Activated effector memory CD4-positive, alpha-beta T cell treated with anti-CD3 and anti-CD28 coated beads, Interleukin-2, amount 50 U/mL, for 16 hours (primary cell): ENCODE results near the gene TTYH3.
"Not testable (repeated sequence)": the region's sequence is repeated elsewhere in the genome, so short reads cannot be mapped to it uniquely, and the experiment has no call there.

Source experiments
- DNase-seq: peaks from one replicate; pipeline ENCODE4 v3.0.0-alpha.2; 2020

Gene TTYH3, protein sequence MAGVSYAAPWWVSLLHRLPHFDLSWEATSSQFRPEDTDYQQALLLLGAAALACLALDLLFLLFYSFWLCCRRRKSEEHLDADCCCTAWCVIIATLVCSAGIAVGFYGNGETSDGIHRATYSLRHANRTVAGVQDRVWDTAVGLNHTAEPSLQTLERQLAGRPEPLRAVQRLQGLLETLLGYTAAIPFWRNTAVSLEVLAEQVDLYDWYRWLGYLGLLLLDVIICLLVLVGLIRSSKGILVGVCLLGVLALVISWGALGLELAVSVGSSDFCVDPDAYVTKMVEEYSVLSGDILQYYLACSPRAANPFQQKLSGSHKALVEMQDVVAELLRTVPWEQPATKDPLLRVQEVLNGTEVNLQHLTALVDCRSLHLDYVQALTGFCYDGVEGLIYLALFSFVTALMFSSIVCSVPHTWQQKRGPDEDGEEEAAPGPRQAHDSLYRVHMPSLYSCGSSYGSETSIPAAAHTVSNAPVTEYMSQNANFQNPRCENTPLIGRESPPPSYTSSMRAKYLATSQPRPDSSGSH

DNA sequence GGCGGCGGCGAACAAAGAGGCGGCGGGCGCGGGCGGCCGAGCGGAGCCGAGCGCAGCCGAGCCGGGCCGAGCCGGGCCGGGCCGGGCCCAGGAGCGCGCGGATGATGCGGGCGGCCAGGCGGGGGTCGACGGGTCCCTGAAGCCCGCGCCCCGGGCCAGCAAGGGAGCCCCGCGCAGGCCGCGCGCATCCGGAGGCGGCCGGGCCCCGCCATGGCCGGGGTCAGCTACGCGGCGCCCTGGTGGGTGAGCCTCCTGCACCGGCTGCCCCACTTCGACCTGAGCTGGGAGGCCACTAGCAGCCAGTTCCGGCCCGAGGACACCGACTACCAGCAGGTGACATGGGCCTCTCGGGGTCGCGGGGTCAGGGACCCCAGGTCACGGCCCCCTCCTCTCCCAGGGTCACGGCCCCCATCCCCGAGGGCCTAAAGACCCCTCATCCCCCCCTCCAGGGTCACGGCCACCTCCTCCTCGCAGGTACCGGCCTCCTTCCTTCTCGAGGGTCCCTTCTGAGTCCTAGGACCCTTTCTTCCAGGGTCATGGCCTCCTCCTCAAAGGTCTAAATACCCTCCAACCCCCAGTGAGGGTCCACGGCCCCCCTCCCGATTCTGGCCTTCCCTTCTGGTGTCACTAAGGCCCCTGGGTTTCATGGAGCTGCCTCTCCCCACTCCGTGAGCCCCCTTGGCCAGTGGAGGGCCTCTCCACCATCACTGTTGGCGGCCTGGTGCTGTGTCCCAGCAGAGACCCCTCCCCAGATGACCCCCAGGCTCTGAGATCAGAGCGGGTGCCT, at the start of gene TTYH3:
TSS of gene TTYH3 (plus strand) at position 41 of the 787 bp plus-strand sequence. CDS start at position 211, 170 bp downstream.
- DNase-seq, result no peak

DNA sequence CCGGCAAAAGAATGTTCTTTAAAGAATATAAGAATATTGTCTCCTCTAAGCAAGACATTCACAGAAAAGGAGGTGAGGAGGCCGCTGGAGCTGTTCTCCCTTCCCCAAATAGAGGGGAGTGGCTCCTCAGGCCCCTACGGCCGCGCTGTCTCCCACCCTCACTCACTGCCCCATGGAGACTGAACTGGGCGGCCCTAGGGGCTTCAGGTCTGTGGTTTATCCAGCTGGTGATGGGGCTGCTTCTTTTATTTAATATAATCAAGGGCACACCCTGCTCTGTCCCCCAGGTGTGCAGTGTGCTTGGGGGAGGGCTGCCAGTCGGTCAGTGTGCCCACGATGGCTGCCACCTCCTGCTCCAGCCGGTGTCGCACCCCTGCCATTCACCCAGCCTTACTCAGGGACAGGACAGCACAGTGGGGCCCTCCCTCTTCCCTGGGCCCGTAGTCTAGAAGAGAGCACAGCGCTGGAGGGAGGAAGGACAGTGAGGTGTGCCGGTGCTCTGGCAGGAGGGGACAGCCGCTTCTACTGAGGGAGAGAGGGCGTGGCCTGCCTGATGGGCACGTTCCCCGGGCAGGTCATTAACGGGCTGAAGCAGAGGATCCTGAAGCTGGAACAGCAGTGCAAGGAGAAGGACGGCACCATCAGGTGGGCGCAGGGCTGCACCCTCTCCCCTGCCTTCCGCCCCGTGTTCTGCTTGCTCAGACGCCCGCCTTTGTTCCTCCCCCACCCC, 49.6 kb upstream of the TTYH3 start:
- DNase-seq, result no peak

DNA sequence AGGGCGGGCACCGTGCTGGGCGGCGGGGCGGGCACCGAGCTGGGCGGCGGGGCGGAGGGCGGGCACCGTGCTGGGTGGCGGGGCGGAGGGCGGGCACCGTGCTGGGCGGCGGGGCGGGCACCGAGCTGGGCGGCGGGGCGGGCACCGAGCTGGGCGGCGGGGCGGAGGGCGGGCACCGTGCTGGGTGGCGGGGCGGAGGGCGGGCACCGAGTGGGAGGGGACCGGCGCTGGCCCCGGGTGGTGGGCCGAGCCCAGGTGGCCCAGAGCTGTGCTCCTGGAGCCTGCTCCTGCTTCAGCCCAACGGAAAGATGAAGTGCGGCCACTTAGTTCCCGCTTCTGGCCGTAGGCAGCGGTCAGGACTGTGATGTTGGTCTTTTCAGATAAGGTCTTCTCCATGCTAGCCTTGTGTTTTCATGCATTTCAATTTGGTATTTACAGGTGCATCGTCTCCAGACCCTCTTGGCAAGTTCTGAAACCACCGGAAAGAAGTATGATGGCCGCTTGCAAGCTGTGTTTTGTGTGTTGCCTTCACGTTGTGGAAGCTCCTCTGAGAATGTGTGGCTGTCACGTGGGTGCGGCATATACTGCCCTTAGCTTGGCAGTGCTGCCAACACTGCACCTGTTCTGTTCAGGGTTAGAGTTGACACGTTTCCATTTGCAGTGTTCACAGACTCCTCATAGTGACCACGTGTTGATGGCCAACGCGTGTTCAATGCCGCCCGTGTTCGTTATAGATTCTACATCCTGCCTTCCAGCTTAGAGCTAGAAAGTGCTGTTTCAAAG, 47.8 kb upstream of the TTYH3 start:
- no peak for DNase-seq

DNA sequence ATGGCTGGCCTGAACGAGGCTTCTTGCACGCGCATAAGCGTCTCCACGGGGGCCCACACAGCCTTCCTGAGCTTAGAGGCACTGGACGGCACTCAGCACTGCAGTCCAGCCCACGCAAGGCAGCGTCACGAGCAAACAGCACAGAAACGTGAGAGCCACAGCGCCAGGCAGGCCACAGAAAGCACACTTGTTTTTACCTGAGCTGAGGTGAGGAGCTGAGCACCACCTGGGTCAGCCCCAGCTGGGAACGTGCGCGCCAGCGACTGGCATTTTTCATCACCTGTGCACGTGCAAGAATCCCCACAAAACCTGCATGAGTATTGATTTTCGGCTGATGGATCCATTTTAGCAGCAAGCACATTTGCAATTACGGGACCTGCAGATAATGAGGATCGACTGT, 46.3 kb upstream of the TTYH3 start:
- DNase-seq, result no peak

- no peak for DNase-seq
These were observed 45.3 kb upstream of the TTYH3 start for GRCh38 chr7:2586326-2587020.

GRCh38 chr7:2587134-2587533, 44.7 kb upstream of the TTYH3 start:
- DNase-seq, result no peak

DNA sequence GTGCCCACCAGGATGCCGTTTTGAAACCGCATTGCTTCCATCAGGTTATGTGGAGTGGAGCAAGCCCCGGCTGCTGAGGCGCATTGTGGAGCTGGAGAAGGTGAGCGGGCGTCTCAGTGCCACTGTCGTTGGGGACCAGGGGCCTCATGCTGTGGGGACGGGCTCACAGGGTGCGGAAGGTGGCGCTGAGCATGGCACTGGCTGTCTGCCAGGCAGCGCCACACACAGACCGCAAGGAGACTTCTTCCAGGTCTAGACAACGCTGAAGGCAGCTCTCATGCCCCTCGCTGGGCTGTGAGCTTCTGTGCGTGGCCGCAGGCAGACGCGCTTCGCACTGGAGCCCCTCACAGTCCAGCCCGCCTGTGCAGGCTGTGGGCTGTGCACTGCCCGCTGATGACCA, 44.0 kb upstream of the TTYH3 start:
- DNase-seq, result no peak

- DNase-seq, result no peak
These were observed 42.4 kb upstream of the TTYH3 start for GRCh38 chr7:2589341-2589740.

GRCh38 chr7:2589941-2590340, 41.8 kb upstream of the TTYH3 start:
- DNase-seq, result not testable (repeated sequence)

DNA sequence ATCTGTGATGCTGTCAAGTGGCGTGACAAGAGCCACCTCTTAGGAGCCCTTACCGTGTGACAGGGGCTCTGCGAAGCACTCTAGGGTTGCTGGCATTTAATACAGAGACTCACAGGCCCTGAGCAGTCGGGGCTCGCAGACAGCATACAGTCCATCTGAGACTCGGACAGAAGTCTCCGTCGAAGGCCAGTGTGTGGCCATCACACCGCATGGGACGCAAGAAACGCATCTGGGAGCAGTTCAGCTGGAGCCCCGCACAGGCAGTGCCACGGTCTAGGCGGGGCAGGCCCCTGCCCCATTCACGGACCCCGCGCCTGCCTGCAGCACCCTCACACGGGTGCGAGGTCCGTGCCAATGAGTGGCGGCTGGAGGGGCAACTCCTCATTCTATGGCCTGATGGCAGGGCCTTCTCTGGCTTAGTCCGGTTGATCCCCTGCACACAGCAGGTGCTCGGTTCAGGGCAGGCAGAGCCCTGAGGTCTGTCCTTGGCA, 39.4 kb upstream of the TTYH3 start:
- DNase-seq, result no peak

DNA sequence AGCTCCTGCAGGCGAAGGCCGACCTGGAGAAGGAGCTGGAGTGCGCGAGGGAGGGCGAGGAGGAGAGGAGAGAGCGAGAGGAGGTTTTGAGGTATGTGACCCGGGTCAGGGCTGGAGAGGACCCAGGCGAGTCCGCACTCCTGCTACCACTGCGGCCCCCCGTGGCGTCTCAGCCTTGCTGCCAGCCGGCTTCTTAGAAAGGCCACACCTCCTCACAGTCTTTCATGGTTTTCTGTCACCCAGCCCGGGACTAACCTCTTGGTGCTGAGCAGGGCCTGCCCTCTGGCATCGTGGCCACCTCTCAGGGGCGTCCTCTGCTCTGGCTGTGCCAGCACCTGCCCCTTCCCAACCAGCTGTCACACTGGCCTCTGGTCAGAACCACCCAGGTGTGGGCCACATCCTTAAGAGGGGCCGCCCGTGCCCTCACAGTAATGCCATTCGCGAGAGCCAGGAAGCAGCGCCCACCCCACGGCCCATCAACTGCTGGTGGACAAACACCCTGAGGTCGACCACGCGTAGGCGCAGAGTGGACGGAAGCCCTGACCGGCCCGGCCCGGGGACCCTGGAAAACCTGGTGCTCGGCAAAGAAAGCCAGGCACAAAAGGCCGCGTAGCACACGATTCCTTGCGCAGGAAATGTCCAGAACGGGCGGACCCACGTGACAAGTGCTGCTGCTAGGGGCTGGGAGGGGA, 38.6 kb upstream of the TTYH3 start:
- DNase-seq, result no peak

- no peak for DNase-seq
These were observed 37.2 kb upstream of the TTYH3 start for GRCh38 chr7:2594599-2594998.

DNA sequence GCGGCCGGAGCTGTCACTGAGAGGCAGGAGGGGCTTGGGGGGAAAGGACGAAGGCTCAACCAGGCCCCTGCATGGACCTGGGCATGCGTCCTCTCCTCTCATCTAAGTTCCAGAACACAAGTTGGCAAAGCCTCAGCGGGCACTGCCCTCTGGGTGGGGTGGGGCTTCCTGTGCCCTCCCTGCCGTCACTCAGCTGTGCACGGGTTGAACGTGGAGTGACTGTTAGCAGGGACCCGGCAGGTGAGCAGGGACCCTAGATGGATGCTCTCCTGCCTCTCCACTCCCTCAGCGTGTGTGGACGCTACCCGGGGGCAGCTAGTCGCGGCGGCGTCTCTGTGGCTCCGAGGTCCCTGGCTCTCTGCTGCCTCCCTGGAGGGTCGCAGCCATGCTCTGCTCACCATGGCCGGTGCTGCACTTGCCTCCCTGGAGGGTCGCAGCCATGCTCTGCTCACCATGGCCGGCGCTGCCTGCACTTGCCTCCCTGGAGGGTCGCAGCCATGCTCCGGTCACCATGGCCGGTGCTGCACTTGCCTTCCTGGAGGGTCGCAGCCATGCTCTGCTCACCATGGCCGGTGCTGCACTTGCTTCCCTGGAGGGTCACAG, 36.4 kb upstream of the TTYH3 start:
- no peak for DNase-seq

GRCh38 chr7:2596464-2597272, 35.1 kb upstream of the TTYH3 start:
- no peak for DNase-seq

DNA sequence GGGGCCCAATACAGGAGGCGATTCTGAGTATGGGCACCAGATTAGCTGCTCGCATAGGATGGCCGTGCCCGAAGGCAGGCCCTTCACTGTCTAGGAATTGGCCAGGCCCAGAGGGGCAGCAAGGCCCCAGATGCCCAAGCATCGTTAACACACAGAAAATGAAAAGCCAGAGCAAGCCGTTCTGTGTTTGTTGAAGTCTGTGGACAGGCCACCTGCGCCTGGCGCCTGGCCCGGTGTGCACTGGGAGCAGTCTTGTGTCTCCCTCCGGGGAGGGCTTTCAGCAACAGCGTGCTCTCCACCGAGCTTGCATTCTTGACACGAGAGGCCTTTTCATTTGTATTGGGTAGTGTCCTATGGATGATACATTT, 34.5 kb upstream of the TTYH3 start:
- DNase-seq, result no peak

- DNase-seq, result no peak
These were observed 33.5 kb upstream of the TTYH3 start for GRCh38 chr7:2598154-2598823.

- no peak for DNase-seq
These were observed 30.7 kb upstream of the TTYH3 start for GRCh38 chr7:2601065-2601464.

DNA sequence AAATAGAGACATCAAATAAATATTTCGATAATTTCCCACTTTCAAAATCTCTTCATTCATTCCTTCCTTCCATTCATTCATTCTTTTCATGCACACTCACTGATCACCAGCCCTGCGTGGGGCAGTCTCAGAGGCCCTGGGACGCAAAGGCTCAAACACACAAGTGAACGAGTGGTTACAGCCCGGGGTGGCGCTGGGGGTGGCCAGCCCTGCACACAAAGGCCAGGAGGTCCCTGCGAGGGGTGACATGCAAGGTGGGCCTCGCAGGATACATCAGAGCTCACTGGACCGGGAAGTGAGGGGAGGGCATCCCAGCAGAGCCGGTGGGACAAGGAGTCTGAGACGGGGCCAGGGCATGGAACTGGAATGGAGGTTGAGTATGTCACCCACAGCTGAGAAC, 29.9 kb upstream of the TTYH3 start:
- DNase-seq, result no peak

GRCh38 chr7:2602406-2603043, 29.3 kb upstream of the TTYH3 start:
- no peak for DNase-seq
